HepG2 (cell line): ENCODE data around the gene AHRR.

Source experiments
- ETV6 ChIP-seq: sonication (generic); formaldehyde crosslinking; conservative IDR thresholded peaks from 2 replicates; pipeline ENCODE4 v1.4.0; 2020; ENCODE audit warnings: missing genetic modification reagents
- NCOR1 ChIP-seq: fragments of 200-600 bp; sonication (generic); IDR thresholded peaks from 2 replicates; pipeline ENCODE4 v1.7.0; 2017; ENCODE audit warnings: antibody characterized with exemption, low read length, borderline replicate concordance
- THAP11 ChIP-seq: IDR thresholded peaks from 2 replicates; pipeline ENCODE4 v1.6.1; 2016; ENCODE audit warnings: missing biosample characterization, missing genetic modification reagents

DNA sequence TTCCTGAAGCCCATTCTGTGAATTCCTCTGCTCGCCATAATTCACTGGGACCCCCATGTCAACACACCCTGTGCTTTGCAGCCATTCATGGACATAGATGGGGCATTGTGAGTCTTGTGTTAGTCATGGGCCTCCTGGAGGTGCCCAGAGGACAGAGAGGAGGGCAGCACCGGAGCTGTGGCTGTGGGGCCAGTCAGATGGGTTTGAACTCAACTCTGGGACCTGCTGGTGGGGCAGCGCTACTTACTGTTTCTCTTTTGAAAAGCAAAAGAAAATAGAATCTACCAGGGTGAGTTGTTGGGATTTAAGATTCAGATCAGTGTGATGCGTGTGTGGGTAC lies 110.2 kb downstream of the AHRR start:
- no peak for TF ChIP-seq NCOR1
- TF ChIP-seq ETV6 = no peak
- no peak for TF ChIP-seq THAP11
